ENCODE data around the gene GALNT7.

The GALNT7 gene

DNA sequence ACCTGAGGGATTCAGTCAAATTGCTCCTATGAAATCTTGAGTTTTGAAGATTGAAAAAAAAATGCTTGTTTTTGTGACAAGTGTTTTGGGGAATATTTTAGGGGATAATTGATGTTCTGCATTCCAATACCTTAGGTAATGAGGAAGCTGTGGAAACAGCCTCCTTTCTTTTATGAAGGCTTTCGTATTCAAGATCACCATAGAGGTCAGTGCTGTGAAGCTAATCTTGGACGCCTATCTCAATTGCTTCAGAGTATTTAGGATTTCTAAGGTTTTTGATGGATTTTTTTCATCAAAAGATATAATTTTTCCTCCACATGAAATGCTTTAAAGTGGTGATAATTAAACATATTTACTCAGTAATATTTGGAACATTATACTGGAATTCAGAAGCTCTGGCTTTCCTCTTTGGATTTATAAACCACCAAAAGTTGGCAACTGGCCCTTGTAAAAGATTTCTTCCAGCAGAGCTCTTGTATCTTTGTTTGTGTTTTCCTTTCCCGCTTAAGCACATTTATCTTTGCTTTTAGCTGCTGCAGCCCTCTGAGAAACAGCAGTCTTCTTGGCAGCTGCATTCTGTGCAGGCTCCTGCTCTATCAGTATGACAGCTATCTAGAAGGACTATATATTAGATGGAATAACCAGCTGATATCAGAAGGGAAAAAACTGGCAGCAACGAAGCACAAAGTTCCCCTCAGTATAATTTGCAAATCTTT is 101.9 kb downstream of the GALNT7 start:
- no peak for DNase-seq

DNA sequence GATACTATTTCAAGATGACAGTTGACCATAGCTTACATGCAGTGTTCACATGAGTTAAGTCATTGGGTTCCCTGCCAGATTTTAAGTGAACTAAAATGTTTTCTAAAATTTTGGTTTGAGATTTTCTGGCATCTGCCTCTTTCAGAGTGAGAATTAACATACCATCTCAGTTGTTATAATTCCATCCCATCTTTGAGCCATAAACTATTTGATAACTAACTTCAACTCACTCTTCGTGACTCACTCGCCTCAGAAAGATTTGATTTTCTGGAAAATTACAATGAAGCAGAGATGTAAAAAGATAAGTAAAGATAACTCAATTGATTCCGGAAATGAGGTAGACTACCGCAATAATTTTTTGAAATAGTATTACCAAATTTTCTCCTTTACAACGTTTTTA is 103.7 kb downstream of the GALNT7 start:
- DNase-seq, result no peak

DNA sequence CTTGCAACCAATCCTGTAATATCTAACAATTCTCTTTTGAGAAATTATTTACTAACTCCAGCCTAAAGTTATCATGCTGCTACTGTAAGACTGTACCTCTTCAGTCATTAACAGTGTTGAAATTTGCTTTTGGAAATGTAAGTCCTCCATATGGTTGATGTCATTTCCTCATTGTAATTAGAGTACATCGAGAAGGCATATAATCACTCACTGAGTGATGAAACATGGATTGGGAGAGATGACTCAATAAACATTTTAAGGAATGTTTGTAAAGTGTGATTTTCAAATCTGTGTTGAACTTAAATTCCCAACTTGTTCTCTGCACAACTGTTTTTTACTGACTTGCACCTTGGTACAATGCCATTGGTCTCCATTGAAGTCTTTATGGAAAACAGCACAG is 104.4 kb downstream of the GALNT7 start:
- no peak for DNase-seq

- no peak for DNase-seq
Measured at GRCh38 chr4:173273941-173274340, 105.3 kb downstream of the GALNT7 start.

DNA sequence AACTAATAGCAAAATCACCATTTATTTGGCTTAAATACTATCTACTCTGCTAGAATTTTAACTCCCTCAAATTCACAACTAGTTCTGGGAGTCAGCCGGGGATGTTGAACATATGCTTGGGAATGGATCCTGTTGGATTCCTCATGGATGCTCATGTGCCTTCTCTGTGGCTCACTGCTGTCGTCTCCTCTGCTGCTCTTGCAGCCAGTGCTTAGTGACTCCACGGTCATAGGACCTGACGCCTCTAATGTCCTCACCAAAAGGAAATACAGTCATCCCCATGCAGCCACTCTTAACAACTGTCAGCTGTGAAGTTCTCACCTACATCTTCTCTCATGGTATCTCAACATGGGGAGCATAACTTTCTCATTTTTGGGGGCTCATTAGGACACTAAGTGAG is 106.1 kb downstream of the GALNT7 start:
- no peak for DNase-seq

DNA sequence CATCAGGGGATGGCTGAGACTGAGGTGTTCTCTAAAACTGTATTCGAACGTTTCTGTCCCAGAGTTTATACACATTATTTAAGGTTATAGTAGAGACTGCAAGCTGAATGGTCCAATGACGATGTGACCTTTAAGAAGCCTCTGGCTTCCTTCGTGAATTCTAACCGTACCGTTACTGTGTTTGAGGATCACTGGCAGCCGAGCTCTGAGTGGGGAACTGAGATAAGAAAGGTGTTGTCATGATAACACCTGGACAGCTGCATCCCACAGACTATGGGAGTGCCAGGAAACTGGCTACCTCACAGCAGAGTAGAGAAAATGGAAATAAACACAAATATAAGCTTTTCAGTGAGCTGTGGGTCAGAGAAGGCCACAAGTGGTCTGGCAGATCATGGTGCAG is 106.5 kb downstream of the GALNT7 start:
- DNase-seq, result no peak

GRCh38 chr4:173277340-173277739 is 108.7 kb downstream of the GALNT7 start:
- DNase-seq, result no peak

GRCh38 chr4:173280998-173281397 is 112.4 kb downstream of the GALNT7 start:
- no peak for DNase-seq

- no peak for DNase-seq
Measured at GRCh38 chr4:173281406-173282255, 113.0 kb downstream of the GALNT7 start.

GRCh38 chr4:173282256-173282562 is 113.6 kb downstream of the GALNT7 start:
- no peak for DNase-seq

DNA sequence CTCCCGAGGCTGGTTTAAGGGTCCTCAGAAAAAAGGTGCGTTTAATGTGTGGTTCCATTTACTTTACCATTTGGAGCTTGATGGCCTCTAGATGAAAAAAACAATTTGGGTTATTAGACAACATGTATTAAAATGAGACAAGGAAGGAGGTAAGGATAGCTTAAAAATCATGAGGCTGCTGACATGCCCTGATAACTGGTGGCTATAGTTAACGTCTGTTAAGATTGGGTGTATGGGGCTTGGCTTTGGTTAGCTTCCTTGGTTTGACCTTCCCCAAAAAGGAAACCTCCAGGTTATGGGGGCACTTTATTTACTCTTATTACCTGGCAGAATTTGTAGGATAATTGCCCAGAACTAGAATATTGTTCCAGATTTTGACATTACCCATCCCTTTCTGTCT is 114.0 kb downstream of the GALNT7 start:
- no peak for DNase-seq

- no peak for DNase-seq
Measured at GRCh38 chr4:173284463-173284862, 115.9 kb downstream of the GALNT7 start.

- DNase-seq, result no peak
Measured at GRCh38 chr4:173287486-173287885, 118.9 kb downstream of the GALNT7 start.

- DNase-seq, result no peak
Measured at GRCh38 chr4:173288296-173288695, 119.7 kb downstream of the GALNT7 start.

GRCh38 chr4:173288698-173289352 is 120.2 kb downstream of the GALNT7 start:
- DNase-seq, result no peak

- no peak for DNase-seq
Measured at GRCh38 chr4:173289353-173289727, 120.7 kb downstream of the GALNT7 start.

- no peak for DNase-seq
Measured at GRCh38 chr4:173291899-173292298, 123.3 kb downstream of the GALNT7 start.

DNA sequence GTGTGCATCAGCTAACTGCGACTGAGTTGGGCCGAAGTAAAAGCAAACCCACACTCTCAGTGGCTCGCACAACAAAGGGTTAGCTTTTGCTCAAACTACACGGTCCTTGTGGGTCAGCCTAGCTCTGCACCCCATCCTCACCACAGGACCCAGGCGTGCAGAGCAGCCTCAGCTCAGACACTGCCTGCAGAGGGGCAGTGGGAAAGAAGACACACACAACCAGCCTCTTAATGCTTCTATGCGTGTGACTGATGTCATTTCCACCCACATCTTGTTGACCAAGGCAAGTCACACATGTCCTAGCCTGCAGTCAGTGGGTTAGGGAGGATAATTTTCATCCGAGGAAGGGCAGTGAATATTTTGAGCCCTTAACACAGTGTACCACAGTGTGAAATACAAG is 125.1 kb downstream of the GALNT7 start:
- no peak for DNase-seq

DNA sequence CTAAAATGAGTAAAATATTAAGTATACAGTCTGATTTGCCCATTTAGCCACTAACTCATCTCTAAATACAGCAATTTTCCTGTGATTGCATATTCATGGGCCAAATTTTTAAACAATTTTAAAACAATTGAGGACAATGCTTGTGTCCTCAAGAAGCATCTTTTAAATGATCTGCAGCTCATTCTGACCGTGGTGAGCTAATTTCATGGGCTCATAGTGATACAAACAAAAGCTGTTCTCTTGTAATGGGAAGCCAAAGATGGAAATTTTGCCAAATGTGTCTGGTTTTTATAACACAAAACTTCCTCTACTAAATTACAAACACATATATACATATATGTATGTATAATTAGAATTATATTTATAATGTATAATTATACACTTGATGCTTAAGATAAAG is 125.8 kb downstream of the GALNT7 start:
- DNase-seq, result no peak

- DNase-seq, result no peak
Measured at GRCh38 chr4:173301518-173302201, 133.0 kb downstream of the GALNT7 start.

DNA sequence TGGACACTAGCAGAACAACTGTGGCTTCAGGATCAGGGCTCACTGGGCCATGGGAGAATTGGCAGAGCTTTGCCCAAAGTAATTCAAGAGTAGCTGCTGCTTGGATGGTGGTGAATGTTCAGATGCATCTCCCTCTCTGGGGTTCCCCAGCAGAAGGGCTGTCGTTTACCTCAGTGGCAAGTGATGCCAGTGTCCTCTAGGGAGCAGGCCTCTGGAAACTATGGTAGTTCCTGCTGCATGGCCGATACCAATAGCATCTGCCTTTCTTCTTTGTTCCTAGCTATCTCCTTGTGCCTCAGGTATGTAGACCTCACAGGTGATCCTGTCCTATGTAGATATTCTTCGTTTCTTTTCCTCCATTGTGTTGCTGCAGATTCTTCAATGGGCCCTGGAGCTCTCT is 139.2 kb downstream of the GALNT7 start:
- no peak for DNase-seq

DNA sequence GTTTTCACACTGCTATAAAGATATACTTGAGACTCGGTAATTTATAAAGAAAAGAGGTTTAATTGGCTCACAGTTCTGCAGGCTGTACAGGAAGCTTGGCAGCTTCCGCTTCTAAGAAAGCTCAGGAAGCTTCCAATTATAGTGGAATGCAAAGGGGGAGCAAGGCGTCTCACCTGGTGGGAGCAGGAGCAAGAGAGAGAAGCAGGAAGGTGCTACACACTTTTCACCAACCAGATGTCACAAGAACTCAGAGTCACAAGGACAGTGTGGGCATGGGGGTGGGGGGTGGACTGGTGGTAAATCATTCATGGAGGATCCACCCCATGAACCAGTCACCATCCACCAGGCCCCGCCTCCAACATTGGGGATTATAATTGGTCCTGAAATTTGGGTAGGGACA is 142.8 kb downstream of the GALNT7 start:
- no peak for DNase-seq

- DNase-seq, result no peak
Measured at GRCh38 chr4:173314715-173315114, 146.1 kb downstream of the GALNT7 start.

GRCh38 chr4:173316060-173316459 is 147.4 kb downstream of the GALNT7 start:
- DNase-seq, result no peak

Measured in cortex of kidney (tissue), 1 donor.